ENCODE data around the gene UCK1.

UCK1 gene

GRCh38 chr9:131492070-131492469 lies 39.0 kb downstream of the UCK1 start:
- DNase-seq, result no peak

GRCh38 chr9:131491001-131491710 lies 39.9 kb downstream of the UCK1 start:
- no peak for DNase-seq

- no peak for DNase-seq
Measured at GRCh38 chr9:131490514-131490913, 40.5 kb downstream of the UCK1 start.

GRCh38 chr9:131487621-131488031 lies 43.4 kb downstream of the UCK1 start:
- DNase-seq, result no peak

DNA sequence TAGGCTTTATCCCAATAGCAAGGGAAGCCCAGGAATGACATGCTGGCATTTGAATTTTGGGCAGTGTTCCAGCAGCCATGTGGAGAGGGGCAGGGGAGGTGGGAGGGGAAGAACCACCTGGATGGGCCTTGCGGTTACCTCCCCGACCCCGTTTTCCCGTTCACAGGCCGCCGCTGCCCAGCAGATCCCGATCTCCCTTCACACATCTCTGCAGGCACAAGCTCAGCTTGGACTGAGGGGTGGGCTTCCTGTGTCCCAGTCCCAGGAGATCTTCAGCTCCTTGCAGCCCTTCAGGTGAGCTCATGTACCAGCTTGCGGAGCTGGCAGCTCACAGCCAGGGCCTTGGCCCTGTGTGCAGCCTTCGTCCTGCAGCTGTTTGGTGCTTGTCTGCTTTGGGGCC lies 44.1 kb downstream of the UCK1 start:
- DNase-seq, result no peak

GRCh38 chr9:131485728-131486422 lies 45.2 kb downstream of the UCK1 start:
- DNase-seq, result no peak

- DNase-seq, result no peak
Measured at GRCh38 chr9:131485206-131485605, 45.9 kb downstream of the UCK1 start.

DNA sequence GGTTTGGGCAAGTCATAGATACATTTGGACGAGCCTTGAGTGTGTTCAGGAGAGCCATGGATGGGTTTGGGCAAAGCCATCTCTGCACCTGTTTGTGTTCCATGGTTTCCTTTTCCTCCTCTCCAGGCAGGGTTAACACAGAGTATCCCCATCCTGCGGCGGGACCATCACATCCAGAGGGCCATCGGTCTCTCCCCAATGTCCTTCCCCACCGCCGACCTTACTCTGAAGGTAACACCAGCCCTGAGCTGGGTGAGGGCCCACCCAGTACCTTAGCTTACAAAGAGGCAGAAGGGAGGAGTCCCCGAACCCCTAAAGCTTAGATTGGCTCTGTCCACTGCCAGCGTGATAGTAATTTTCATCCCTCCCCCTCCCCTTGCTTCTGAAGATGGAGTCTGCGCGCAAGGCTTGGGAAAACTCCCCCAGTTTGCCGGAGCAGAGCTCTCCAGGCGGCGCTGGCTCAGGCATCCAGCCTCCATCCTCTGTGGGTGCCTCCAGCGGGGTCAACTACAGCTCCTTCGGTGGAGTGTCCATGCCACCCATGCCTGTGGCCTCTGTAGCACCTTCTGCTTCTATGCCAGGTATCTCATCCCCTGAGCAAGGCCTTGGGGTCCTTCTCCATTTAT lies 46.4 kb downstream of the UCK1 start:
- DNase-seq, result no peak

DNA sequence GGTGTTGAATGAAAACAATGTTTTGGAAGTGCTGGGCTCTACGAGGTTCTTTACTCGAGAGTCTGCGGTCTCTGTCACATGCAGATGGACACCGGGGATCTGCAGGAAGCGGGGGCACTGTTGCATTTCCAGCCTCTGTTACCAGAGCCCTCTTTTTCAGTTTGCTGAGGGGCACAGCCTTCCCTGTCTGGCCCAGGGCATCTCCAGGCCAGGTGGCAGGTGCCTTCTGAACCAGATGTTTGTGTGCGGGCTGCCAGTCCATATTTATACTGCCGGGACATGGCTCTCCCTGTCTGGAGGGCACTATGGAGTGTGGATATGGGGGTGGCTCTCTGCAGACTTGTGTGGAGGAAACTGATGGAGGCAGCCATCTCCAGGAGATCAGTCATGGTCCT lies 47.0 kb downstream of the UCK1 start:
- no peak for DNase-seq

- no peak for DNase-seq
Measured at GRCh38 chr9:131483319-131484050, 47.6 kb downstream of the UCK1 start.

- DNase-seq, result no peak
Measured at GRCh38 chr9:131482343-131483006, 48.6 kb downstream of the UCK1 start.

GRCh38 chr9:131481441-131482342 lies 49.4 kb downstream of the UCK1 start:
- DNase-seq, result no peak

- DNase-seq, result no peak
Measured at GRCh38 chr9:131480258-131480657, 50.8 kb downstream of the UCK1 start.

- no peak for DNase-seq
Measured at GRCh38 chr9:131478911-131479310, 52.2 kb downstream of the UCK1 start.

DNA sequence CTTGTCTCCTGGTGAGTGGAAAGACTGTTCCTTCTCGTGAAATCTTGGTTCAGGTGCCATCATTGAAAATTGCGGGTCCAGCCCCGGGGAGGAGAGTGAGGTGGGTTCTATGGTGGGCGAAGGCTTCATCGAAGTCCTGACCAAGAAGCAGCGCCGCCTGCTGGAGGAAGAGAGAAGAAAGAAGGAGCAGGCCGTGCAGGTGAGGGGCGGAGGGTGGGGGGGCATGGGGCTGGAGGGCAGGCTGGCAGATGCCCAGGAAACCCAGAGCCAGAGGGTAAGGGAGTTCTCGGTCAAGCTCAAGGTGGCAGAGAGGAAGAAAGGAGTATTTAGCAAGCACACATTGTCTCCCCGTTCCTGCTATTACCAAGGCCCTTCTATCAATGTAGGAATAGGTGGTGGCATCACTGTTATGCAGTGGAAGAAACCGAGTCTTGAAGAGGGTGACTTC lies 52.6 kb downstream of the UCK1 start:
- DNase-seq, result peak; percentile 48 to 57

GRCh38 chr9:131477816-131478419 lies 53.1 kb downstream of the UCK1 start:
- DNase-seq, result no peak

DNA sequence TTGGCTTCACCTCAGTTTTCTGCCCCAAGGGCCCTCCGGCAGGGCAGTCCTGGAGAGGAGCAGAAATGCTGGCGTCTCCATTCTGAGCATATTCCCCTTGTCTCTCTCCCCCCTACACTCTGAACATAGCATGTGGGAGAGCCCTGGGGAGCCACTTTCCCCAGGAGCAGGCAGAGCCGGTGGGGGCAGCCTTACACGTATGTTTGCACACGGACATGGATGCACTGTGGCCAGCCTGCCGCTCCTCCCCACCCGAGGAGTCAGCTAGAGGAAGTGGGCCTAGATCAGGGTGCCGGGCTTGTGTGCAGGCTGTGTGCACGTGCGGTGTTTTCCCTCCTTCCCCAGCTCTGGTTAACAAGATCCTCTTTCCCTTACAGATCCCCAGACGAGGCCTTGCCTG lies 53.7 kb downstream of the UCK1 start:
- DNase-seq, result no peak

GRCh38 chr9:131476777-131477345 lies 54.2 kb downstream of the UCK1 start:
- no peak for DNase-seq

- no peak for DNase-seq
Measured at GRCh38 chr9:131475956-131476776, 54.9 kb downstream of the UCK1 start.

Measured in stimulated activated CD4-positive, alpha-beta T cell treated with anti-CD3 and anti-CD28 coated beads, Interleukin-2, amount 100 ng/mL, for 48 hours (primary cell).